Thyroid gland (tissue), 4 donors: Measurements from ENCODE around the gene DROSHA. TPM values are rescaled to one million over a fixed set of nuclear protein-coding genes. Genes with fewer than 3 reads are reported as not detected.
"Not testable (repeated sequence)": the region's sequence is repeated elsewhere in the genome, so short reads cannot be mapped to it uniquely, and the experiment has no call there.

Source experiments
- DNase-seq, 2 donors: peaks; one replicate each; pipeline ENCODE4 v3.0.0-alpha.2; 2019
- H3K27ac ChIP-seq, 3 donors: fragments of 200-600 bp; sonication (generic); 1 replicate in 2 of 3; 2 replicates in 1 of 3; pipeline ENCODE4 v1.5.1; 2016 to 2019; ENCODE audit warnings: mild to moderate bottlenecking in 1 of 3, moderate library complexity in 1 of 3
- H3K27me3 ChIP-seq: fragments of 200-600 bp; sonication (generic); one replicate; pipeline ENCODE4 v1.5.1; 2019
- H3K36me3 ChIP-seq, 2 donors: fragments of 200-600 bp; sonication (generic); one replicate each; pipeline ENCODE4 v1.5.1; 2016 to 2019
- H3K4me1 ChIP-seq, 2 donors: fragments of 200-600 bp; sonication (generic); one replicate each; pipeline ENCODE4 v1.5.1; 2017 to 2019
- H3K4me3 ChIP-seq, 3 donors: fragments of 200-600 bp; sonication (generic); replicated peaks in 1 of 3; 1 replicate in 2 of 3; 2 replicates in 1 of 3; pipeline ENCODE4 v1.5.1; 2016; ENCODE audit warnings: mild to moderate bottlenecking in 1 of 3
- H3K9me3 ChIP-seq: fragments of 200-600 bp; sonication (generic); one replicate; pipeline ENCODE4 v1.5.1; 2017
- CTCF ChIP-seq, 6 experiments: fragments of 200-600 bp in 3 of 6; fragments of 450-650 bp in 3 of 6; sonication (generic) in 3 of 6; IDR thresholded peaks; one replicate each; pipeline ENCODE4 v1.5.1; 2016 to 2019; ENCODE audit warnings: antibody characterized with exemption in 6 of 6, mild to moderate bottlenecking in 2 of 6, inconsistent platforms in 1 of 6, moderate library complexity in 1 of 6
- POLR2A ChIP-seq, 2 donors: fragments of 450-650 bp; IDR thresholded peaks; one replicate each; pipeline ENCODE4 v1.6.1; 2017; ENCODE audit warnings: antibody characterized with exemption in 2 of 2, mild to moderate bottlenecking in 2 of 2, moderate library complexity in 1 of 2
- WGBS, 2 donors: methylation state at CpG; one replicate each; pipeline ENCODE4 v1.1.5; 2017; 5-methylcytosine and 5-hydroxymethylcytosine counted together
- intact Hi-C: fragments of 100-400 bp; cut with DNase I; formaldehyde crosslinking; loops from one replicate; pipeline ENCODE4 v1.15.1; 2023
- total RNA-seq, 4 donors: library from RNA; depleted of rRNA; stranded (reverse); fragments of >200 nt; gene quantifications; one replicate each; pipeline ENCODE4 v1.2.3, GENCODE V29; 2016

The DROSHA gene
- total RNA-seq, 4 donors from 2014 or later: 45.6 to 52.3 (median 46.2) TPM

- WGBS, 2 donors: 77% methylated on average over 3 of the region's 3 CpGs
Observed at GRCh38 chr5:31362931-31363568, 168.8 kb downstream of the DROSHA start.

DNA sequence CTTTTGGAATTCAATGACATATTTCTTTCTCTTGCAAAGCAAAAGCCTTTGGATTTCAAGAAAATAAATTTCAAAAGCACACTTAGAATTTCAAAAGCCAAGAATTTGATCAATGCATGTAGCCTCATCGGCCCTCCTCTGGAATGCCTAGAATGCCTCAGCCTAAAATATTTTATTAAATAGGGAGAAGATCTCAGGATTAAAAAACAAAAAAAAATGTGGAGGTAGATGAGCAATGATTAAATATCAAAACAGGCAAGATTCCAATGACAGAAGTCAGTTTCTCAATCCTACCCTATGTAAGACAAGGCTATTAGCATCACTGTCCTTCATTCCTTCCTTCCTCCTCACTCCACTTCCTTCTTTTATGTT, 169.4 kb downstream of the DROSHA start:
- peaks cover 0 to 8% of the 10 kb centered on the region in 2 donors for H3K4me1 ChIP-seq
- H3K27me3 ChIP-seq: no peaks in the 10 kb centered on the region
- no peak for DNase-seq
- 78 to 94% methylated on average over 1 of the region's 1 CpG for WGBS, 2 donors
- H3K9me3 ChIP-seq: no peaks in the 10 kb centered on the region
- H3K36me3 ChIP-seq: no peaks in the 10 kb centered on the region
- no peak overlapping the region for H3K4me3 ChIP-seq
- TF ChIP-seq POLR2A (IDR thresholded peaks at IDR 0.05): no peak
- TF ChIP-seq CTCF (IDR thresholded peaks at IDR 0.05): no peak
- intact Hi-C loops: no loop called here
- H3K27ac ChIP-seq: no peak overlapping the region

More at GRCh38 chr5:31362931-31363568, 168.8 kb downstream of the DROSHA start:
- no peak overlapping the region for H3K27ac ChIP-seq
- no peaks in the 10 kb centered on the region for H3K36me3 ChIP-seq
- TF ChIP-seq CTCF (IDR thresholded peaks at IDR 0.05): no peak
- H3K4me3 ChIP-seq: no peak overlapping the region
- no peaks in the 10 kb centered on the region for H3K9me3 ChIP-seq
- no peaks in the 10 kb centered on the region for H3K27me3 ChIP-seq
- intact Hi-C loops: no loop called here
- H3K4me1 ChIP-seq: peaks cover 0 to 8% of the 10 kb centered on the region in 2 donors
- DNase-seq: no peak

DNA sequence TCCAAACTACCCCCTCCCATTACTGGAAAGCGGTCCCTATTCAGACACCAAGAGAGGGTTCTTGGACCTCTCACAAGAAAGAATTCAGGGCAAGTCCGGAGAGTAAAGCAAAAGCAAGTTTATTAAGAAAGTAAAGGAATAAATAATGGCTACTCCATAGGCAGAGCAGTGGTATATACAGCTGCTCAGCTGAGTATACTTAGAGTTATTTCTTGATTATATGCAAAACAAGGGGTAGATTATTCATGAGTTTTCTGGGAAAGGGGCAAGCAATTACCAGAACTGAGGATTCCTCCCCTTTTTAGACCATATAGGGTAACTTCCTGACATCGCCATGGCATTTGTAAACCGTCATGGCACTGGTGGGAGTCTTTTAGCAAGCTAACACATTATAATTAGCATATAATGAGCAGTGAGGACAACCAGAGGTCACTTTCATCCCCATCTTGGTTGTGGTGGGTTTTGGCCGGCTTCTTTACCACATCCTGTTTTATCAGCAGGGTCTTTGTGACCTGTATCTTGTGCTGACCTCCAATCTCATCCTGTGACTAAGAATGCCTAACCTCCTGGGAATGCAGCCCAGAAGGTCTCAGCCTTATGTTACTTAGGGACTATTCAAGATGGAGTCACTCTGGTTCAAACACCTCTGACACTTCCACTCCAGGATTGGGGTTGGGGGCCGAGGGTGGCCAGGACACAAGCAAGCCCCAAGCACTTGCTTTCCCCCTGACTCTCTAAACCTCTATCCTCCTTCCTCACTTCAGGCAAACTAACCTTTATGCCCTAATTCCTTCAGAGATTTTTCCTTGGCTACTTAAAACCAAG, 170.0 kb downstream of the DROSHA start:
- H3K27ac ChIP-seq, H3K4me1 ChIP-seq, DNase-seq, H3K36me3 ChIP-seq, H3K27me3 ChIP-seq, H3K9me3 ChIP-seq, H3K4me3 ChIP-seq, intact Hi-C loops: not testable (repeated sequence)
- WGBS, 2 donors: 84 to 89% methylated on average over 6 of the region's 6 CpGs

- 15 to 27% methylated on average over 1 of the region's 1 CpG for WGBS, 2 donors
- intact Hi-C loops: no loop called here
- H3K27me3 ChIP-seq: no peaks in the 10 kb centered on the region
- H3K27ac ChIP-seq: no peak overlapping the region
- H3K36me3 ChIP-seq: no peaks in the 10 kb centered on the region
- TF ChIP-seq POLR2A (IDR thresholded peaks at IDR 0.05): no peak
- no peak for TF ChIP-seq CTCF (IDR thresholded peaks at IDR 0.05)
- no peak for DNase-seq
- H3K4me1 ChIP-seq: no peaks in the 10 kb centered on the region
- H3K9me3 ChIP-seq: no peaks in the 10 kb centered on the region
- H3K4me3 ChIP-seq: no peak overlapping the region
Observed at GRCh38 chr5:31361234-31361633, 170.7 kb downstream of the DROSHA start.

DNA sequence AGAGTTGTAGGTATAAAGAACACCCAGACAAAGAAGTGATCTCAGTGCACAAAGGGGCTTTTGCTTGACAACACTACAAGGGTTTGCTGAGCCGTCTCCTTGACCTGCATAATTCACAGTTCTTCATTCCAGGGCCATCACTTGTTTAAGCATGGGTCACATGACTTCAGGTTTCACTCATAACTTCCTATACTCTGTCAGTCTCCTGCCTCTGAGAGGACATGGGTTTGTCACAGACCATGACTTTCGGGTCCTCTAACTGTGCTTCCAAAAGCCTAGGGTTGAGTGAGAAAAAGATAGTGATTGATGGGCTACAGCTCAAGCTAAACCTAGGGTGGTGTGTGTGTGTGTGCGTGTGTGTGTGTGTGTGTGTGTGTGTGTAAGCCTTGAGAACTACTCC, 172.1 kb downstream of the DROSHA start:
- WGBS, 2 donors: 67 to 83% methylated on average over 3 of the region's 3 CpGs
- H3K27ac ChIP-seq: no peak overlapping the region
- TF ChIP-seq POLR2A (IDR thresholded peaks at IDR 0.05) (no peak), CTCF (IDR thresholded peaks at IDR 0.05) (no peak)
- H3K27me3 ChIP-seq: no peaks in the 10 kb centered on the region
- no peaks in the 10 kb centered on the region for H3K36me3 ChIP-seq
- no peak for DNase-seq
- H3K9me3 ChIP-seq: no peaks in the 10 kb centered on the region
- H3K4me1 ChIP-seq: no peaks in the 10 kb centered on the region
- H3K4me3 ChIP-seq: no peak overlapping the region
- intact Hi-C loops: no loop called here
